Ishikawa (cell line): ENCODE results near the gene DEXI.

Experiments
- CEBPB ChIP-seq: IDR thresholded peaks from 2 replicates; pipeline ENCODE4 v1.6.1; 2012
- CREB1 ChIP-seq: IDR thresholded peaks from 2 replicates; pipeline ENCODE4 v1.6.1; 2012; ENCODE audit warnings: low read depth
- EP300 ChIP-seq: IDR thresholded peaks from 2 replicates; pipeline ENCODE4 v1.6.1; 2012; ENCODE audit warnings: borderline replicate concordance
- FOXM1 ChIP-seq: IDR thresholded peaks from 2 replicates; pipeline ENCODE4 v1.6.1; 2012; ENCODE audit warnings: low read depth, borderline replicate concordance
- NFIC ChIP-seq: IDR thresholded peaks from 2 replicates; pipeline ENCODE4 v1.6.1; 2012
- RAD21 ChIP-seq: IDR thresholded peaks from 2 replicates; pipeline ENCODE4 v1.6.1; 2012; ENCODE audit warnings: low read depth
- REST ChIP-seq: IDR thresholded peaks from 2 replicates; pipeline ENCODE4 v1.6.1; 2012; ENCODE audit warnings: low read depth, mild to moderate bottlenecking
- TAF1 ChIP-seq: IDR thresholded peaks from 2 replicates; pipeline ENCODE4 v1.6.1; 2012; ENCODE audit warnings: low read depth, mild to moderate bottlenecking
- TCF12 ChIP-seq: IDR thresholded peaks from 2 replicates; pipeline ENCODE4 v1.6.1; 2012; ENCODE audit warnings: low read depth
- TEAD4 ChIP-seq: IDR thresholded peaks from 2 replicates; pipeline ENCODE4 v1.6.1; 2012
- YY1 ChIP-seq: IDR thresholded peaks from 2 replicates; pipeline ENCODE4 v1.6.1; 2012; ENCODE audit warnings: low read depth
- ZBTB7A ChIP-seq: IDR thresholded peaks from 2 replicates; pipeline ENCODE4 v1.6.1; 2012; ENCODE audit warnings: low read depth
- TF ChIP-seq, protein P1 (sequence below): IDR thresholded peaks from 2 replicates; pipeline ENCODE4 v1.6.1; 2012
- TF ChIP-seq, protein P2 (sequence below): IDR thresholded peaks from 2 replicates; pipeline ENCODE4 v1.6.1; 2012

GRCh38 chr16:10938796-10939648, 3.2 kb downstream of the DEXI start:
- TF ChIP-seq TAF1 (no peak), YY1 (no peak), EP300 (no peak), TEAD4 (no peak), ZBTB7A (no peak), REST (no peak), RAD21 (no peak), CREB1 (no peak), TCF12 (no peak), FOXM1 (no peak), NFIC (no peak), CEBPB (no peak)
- TF ChIP-seq, protein P1, sequence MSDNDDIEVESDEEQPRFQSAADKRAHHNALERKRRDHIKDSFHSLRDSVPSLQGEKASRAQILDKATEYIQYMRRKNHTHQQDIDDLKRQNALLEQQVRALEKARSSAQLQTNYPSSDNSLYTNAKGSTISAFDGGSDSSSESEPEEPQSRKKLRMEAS = no peak
- TF ChIP-seq, protein P2, sequence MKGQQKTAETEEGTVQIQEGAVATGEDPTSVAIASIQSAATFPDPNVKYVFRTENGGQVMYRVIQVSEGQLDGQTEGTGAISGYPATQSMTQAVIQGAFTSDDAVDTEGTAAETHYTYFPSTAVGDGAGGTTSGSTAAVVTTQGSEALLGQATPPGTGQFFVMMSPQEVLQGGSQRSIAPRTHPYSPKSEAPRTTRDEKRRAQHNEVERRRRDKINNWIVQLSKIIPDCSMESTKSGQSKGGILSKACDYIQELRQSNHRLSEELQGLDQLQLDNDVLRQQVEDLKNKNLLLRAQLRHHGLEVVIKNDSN = no peak
